HepG2 (cell line): ENCODE measurements around the gene PIANP. TPM values are rescaled to one million over a fixed set of nuclear protein-coding genes. Genes with fewer than 3 reads are reported as not detected.

Experiments used
- CAMTA2 ChIP-seq: sonication (generic); formaldehyde crosslinking; IDR thresholded peaks from 2 replicates; pipeline ENCODE4 v1.4.0; 2020; ENCODE audit warnings: mild to moderate bottlenecking, missing genetic modification reagents, borderline replicate concordance
- FOXO1 ChIP-seq: sonication (generic); formaldehyde crosslinking; IDR thresholded peaks from 2 replicates; pipeline ENCODE4 v1.4.0; 2020; ENCODE audit warnings: missing genetic modification reagents
- HDAC1 ChIP-seq: sonication (generic); formaldehyde crosslinking; IDR thresholded peaks from 2 replicates; pipeline ENCODE4 v1.5.1; 2020; ENCODE audit warnings: mild to moderate bottlenecking, missing genetic modification reagents
- HHEX ChIP-seq: IDR thresholded peaks from 2 replicates; pipeline ENCODE4 v1.6.1; 2016; ENCODE audit warnings: control low read depth
- KDM1A ChIP-seq: IDR thresholded peaks from 2 replicates; pipeline ENCODE4 v1.6.1; 2016; ENCODE audit warnings: missing compliant biosample characterization
- KLF12 ChIP-seq: sonication (generic); formaldehyde crosslinking; IDR thresholded peaks from 2 replicates; pipeline ENCODE4 v1.4.0; 2020; ENCODE audit warnings: missing genetic modification reagents, borderline replicate concordance
- MAFF ChIP-seq: IDR thresholded peaks from 2 replicates; pipeline ENCODE4 v1.6.1; 2011; ENCODE audit warnings: low read depth, low read length, improper control_type of control experiment
- PPARG ChIP-seq: conservative IDR thresholded peaks from 2 replicates; pipeline ENCODE4 v1.6.1; 2016; ENCODE audit warnings: missing biosample characterization, missing genetic modification reagents
- PRPF4 ChIP-seq: fragments of 200-400 bp; formaldehyde crosslinking; IDR thresholded peaks from 2 replicates; pipeline ENCODE4 v1.6.1; 2016; ENCODE audit warnings: low read length, low read depth; ENCODE audit not compliant: poor library complexity, severe bottlenecking
- SMC3 ChIP-seq: IDR thresholded peaks from 2 replicates; pipeline ENCODE4 v1.6.1; 2011; ENCODE audit warnings: low read length, improper control_type of control experiment
- ZC3H13 ChIP-seq: sonication (generic); formaldehyde crosslinking; IDR thresholded peaks from 2 replicates; pipeline ENCODE4 v1.8.1; 2023; ENCODE audit warnings: mild to moderate bottlenecking, missing genetic modification reagents, moderate library complexity
- ZNF124 ChIP-seq: sonication (generic); formaldehyde crosslinking; IDR thresholded peaks from 2 replicates; pipeline ENCODE4 v1.4.0; 2020; ENCODE audit warnings: missing genetic modification reagents
- ZNF136 ChIP-seq: sonication (generic); formaldehyde crosslinking; IDR thresholded peaks from 2 replicates; pipeline ENCODE4 v1.8.1; 2022; ENCODE audit warnings: low read depth, mild to moderate bottlenecking, moderate library complexity, missing genetic modification reagents
- ZNF431 ChIP-seq: sonication (generic); formaldehyde crosslinking; IDR thresholded peaks from 2 replicates; pipeline ENCODE4 v1.9.0; 2022; ENCODE audit warnings: missing genetic modification reagents, low read depth, mild to moderate bottlenecking, borderline replicate concordance
- ZNF782 ChIP-seq: sonication (generic); formaldehyde crosslinking; IDR thresholded peaks from 2 replicates; pipeline ENCODE4 v1.4.0; 2020; ENCODE audit warnings: missing genetic modification reagents, mild to moderate bottlenecking, borderline replicate concordance
- ZNF792 ChIP-seq: IDR thresholded peaks from 2 replicates; pipeline ENCODE4 v1.6.1; 2016
- ZSCAN29 ChIP-seq: sonication (generic); formaldehyde crosslinking; conservative IDR thresholded peaks from 2 replicates; pipeline ENCODE4 v1.4.0; 2020; ENCODE audit warnings: mild to moderate bottlenecking, missing genetic modification reagents
- polyA plus RNA-seq, 8 experiments: library from polyadenylated mRNA; depleted of rRNA in 3 of 8; stranded (reverse) in 7 of 8; unstranded in 1 of 8; fragments of >200 nt; fragmentation: Illumina TruSeq in 4 of 8; extraction: Trizol in 4 of 8; gene quantifications; 2 replicates each; pipeline versions ENCODE4 v1.2.1 to v1.2.3, GENCODE V29; 2011 to 2016; ENCODE audit warnings: low read depth in 4 of 8, missing spikeins in 1 of 8, mixed read lengths in 1 of 8; ENCODE audit not compliant: insufficient read depth in 1 of 8
- total RNA-seq, 5 experiments: library from RNA; depleted of rRNA; stranded (reverse); fragments of >200 nt; fragmentation: Illumina TruSeq; extraction: Trizol; gene quantifications; 2 replicates each; pipeline ENCODE4 v1.2.3, GENCODE V29; 2016; ENCODE audit warnings: low read depth in 1 of 5
- TF ChIP-seq, protein P1 (sequence below), 2 experiments: fragments of 450-650 bp in 1 of 2; sonication (generic) in 1 of 2; formaldehyde crosslinking; IDR thresholded peaks; 2 replicates each; pipeline versions ENCODE4 v1.5.0 to v1.8.0; 2020 to 2022; ENCODE audit warnings: mild to moderate bottlenecking in 1 of 2, missing genetic modification reagents in 1 of 2
- TF ChIP-seq, protein P2 (sequence below): sonication (generic); formaldehyde crosslinking; IDR thresholded peaks from 2 replicates; pipeline ENCODE4 v1.4.0; 2020; ENCODE audit warnings: missing genetic modification reagents, borderline replicate concordance
- TF ChIP-seq, protein P3 (sequence below): IDR thresholded peaks from 2 replicates; pipeline ENCODE4 v1.6.1; 2016; ENCODE audit warnings: missing compliant biosample characterization, missing genetic modification reagents, borderline replicate concordance
- TF ChIP-seq, protein P4 (sequence below): sonication (generic); formaldehyde crosslinking; IDR thresholded peaks from 2 replicates; pipeline ENCODE4 v1.5.1; 2020; ENCODE audit warnings: missing genetic modification reagents, mild to moderate bottlenecking, borderline replicate concordance

The PIANP gene
- total and polyA plus RNA-seq, 2 of the 13 experiments (the other 11 are each of a cell fraction or from before 2014, with no cell fraction given): not detected

DNA sequence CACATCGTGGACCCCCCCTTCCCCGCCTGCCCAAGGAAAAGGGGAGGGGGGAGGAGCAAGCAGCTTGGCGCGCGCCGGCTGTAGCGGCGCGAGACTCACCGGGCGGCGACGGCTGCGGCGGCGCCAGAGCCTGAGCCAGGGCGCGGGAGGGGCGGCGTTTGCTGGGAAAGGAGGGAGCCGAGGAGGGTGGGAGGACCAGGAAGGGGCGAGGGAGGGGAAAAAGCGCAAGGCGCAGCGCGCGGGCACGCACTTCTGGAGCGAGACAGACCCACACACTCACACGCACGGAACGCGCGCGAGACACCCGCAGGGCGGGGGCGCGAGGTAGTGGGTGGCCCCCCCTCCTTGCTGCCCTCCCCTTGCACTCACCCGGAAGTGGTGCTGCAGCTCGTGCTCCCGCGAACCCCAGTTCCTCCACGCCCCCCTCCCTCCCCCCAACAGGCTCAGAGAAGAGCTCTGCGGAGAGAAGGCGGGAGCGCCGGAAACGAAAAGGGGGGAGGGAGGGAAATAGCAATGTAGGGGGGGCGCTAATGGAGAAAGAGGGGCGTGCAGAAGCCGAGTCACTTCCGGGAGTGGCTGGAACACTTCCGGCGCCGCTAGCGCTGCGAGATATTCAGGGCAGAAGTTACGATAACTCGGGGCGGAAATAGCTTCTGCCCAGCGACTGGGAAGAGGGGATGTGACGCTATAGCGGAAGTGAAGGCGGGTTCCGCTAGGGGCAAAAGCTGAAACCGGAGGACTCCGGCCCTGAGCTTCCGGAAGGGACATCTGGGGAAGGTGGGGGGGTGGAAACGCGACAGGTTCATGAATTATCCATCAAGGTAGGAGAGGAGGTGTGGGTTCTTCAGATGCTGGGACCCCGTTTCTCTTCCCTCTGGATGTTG, 11.4 kb downstream of the PIANP start, which contains the start of gene ZNF384 (continued):
- no peak for TF ChIP-seq KLF12 (CRISPR knock-in tag)
- no peak for TF ChIP-seq ZSCAN29 (CRISPR knock-in tag)
- TF ChIP-seq, protein P1, sequence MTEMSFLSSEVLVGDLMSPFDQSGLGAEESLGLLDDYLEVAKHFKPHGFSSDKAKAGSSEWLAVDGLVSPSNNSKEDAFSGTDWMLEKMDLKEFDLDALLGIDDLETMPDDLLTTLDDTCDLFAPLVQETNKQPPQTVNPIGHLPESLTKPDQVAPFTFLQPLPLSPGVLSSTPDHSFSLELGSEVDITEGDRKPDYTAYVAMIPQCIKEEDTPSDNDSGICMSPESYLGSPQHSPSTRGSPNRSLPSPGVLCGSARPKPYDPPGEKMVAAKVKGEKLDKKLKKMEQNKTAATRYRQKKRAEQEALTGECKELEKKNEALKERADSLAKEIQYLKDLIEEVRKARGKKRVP (CRISPR knock-in tag; IDR thresholded peaks at IDR 0.05): no peak
- TF ChIP-seq, protein P2, sequence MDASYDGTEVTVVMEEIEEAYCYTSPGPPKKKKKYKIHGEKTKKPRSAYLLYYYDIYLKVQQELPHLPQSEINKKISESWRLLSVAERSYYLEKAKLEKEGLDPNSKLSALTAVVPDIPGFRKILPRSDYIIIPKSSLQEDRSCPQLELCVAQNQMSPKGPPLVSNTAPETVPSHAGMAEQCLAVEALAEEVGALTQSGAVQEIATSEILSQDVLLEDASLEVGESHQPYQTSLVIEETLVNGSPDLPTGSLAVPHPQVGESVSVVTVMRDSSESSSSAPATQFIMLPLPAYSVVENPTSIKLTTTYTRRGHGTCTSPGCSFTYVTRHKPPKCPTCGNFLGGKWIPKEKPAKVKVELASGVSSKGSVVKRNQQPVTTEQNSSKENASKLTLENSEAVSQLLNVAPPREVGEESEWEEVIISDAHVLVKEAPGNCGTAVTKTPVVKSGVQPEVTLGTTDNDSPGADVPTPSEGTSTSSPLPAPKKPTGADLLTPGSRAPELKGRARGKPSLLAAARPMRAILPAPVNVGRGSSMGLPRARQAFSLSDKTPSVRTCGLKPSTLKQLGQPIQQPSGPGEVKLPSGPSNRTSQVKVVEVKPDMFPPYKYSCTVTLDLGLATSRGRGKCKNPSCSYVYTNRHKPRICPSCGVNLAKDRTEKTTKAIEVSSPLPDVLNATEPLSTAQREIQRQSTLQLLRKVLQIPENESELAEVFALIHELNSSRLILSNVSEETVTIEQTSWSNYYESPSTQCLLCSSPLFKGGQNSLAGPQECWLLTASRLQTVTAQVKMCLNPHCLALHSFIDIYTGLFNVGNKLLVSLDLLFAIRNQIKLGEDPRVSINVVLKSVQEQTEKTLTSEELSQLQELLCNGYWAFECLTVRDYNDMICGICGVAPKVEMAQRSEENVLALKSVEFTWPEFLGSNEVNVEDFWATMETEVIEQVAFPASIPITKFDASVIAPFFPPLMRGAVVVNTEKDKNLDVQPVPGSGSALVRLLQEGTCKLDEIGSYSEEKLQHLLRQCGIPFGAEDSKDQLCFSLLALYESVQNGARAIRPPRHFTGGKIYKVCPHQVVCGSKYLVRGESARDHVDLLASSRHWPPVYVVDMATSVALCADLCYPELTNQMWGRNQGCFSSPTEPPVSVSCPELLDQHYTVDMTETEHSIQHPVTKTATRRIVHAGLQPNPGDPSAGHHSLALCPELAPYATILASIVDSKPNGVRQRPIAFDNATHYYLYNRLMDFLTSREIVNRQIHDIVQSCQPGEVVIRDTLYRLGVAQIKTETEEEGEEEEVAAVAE (CRISPR knock-in tag): no peak
- 0 out of 2 replicates have a peak, but pooled peaks have one; percentile 23 for TF ChIP-seq HHEX (CRISPR knock-in tag)
- TF ChIP-seq ZNF124 (CRISPR knock-in tag): no peak
- 0 out of 2 replicates have a peak, but pooled peaks have one; percentile 21 for TF ChIP-seq ZNF792 (CRISPR knock-in tag)
- TF ChIP-seq ZC3H13 (CRISPR knock-in tag): no peak
- no peak; the same call in none of the 2 replicates for TF ChIP-seq PPARG (CRISPR knock-in tag)
- no peak for TF ChIP-seq KDM1A (CRISPR knock-in tag)
- no peak for TF ChIP-seq PRPF4
- TF ChIP-seq, protein P3, sequence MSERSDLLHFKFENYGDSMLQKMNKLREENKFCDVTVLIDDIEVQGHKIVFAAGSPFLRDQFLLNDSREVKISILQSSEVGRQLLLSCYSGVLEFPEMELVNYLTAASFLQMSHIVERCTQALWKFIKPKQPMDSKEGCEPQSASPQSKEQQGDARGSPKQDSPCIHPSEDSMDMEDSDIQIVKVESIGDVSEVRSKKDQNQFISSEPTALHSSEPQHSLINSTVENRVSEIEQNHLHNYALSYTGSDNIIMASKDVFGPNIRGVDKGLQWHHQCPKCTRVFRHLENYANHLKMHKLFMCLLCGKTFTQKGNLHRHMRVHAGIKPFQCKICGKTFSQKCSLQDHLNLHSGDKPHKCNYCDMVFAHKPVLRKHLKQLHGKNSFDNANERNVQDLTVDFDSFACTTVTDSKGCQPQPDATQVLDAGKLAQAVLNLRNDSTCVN: no peak
- no peak for TF ChIP-seq ZNF782 (CRISPR knock-in tag)
- no peak for TF ChIP-seq MAFF
- peak; percentile 15 for TF ChIP-seq HDAC1 (CRISPR knock-in tag)
- TF ChIP-seq ZNF136: no peak
- no peak; the same call in 1 of the 2 replicates for TF ChIP-seq FOXO1 (CRISPR knock-in tag)
- TF ChIP-seq CAMTA2: no peak
- peak; percentile 20; the same call in 1 of the 2 replicates for TF ChIP-seq ZNF431 (CRISPR knock-in tag)
- TF ChIP-seq, protein P4, sequence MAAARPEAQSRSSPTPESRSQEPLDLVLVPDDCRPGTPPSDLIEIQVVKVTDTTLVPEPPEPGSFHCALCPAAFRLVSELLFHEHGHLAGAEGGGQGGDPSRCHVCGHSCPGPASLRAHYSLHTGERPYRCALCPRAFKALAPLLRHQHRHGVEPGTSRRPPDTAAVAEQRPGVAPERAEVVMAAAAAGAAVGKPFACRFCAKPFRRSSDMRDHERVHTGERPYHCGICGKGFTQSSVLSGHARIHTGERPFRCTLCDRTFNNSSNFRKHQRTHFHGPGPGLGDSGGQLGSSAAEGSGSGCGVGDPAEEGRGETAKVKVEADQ (CRISPR knock-in tag): peak; percentile 75; the same call in 1 of the 2 replicates
- no peak for TF ChIP-seq SMC3
